Measurements from ENCODE around the gene CEP162.

Gene CEP162

DNA sequence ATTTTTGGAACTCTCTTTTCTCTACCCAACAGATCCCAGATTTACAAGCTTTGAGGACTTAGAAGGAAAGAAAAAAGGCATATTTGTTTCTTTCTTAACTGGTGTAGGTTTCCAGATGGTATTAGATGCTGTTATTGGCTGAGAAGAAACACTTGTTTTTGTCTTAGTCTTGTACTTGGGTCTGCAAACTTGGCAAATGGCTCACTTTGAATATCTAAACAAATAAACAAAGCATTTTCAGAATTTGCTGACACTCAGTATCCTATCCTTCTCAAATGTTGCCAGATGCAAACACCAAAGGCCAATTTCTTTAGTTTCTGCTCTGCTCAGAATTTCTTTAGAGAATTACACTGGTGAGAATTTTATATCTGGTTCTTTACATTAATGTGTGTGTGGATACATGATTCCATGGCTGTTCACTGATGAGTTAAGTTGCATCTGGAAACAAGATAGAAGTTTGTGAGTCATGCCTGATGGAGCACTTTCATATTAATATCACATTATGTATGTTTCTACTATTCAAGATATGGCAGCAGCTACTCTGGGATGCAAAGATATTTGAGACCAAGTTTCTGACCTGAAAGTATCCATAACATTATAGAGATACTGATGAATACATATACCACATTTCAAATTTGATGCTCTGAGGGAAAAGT lies 43.7 kb upstream of the CEP162 start:
- TF ChIP-seq, protein P1, sequence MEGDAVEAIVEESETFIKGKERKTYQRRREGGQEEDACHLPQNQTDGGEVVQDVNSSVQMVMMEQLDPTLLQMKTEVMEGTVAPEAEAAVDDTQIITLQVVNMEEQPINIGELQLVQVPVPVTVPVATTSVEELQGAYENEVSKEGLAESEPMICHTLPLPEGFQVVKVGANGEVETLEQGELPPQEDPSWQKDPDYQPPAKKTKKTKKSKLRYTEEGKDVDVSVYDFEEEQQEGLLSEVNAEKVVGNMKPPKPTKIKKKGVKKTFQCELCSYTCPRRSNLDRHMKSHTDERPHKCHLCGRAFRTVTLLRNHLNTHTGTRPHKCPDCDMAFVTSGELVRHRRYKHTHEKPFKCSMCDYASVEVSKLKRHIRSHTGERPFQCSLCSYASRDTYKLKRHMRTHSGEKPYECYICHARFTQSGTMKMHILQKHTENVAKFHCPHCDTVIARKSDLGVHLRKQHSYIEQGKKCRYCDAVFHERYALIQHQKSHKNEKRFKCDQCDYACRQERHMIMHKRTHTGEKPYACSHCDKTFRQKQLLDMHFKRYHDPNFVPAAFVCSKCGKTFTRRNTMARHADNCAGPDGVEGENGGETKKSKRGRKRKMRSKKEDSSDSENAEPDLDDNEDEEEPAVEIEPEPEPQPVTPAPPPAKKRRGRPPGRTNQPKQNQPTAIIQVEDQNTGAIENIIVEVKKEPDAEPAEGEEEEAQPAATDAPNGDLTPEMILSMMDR (IDR thresholded peaks at IDR 0.05; ENCODE audit: low read depth, low read length, missing control alignments), result no peak
- in situ Hi-C loops (cut with HindIII; ENCODE audit: low pct_ligation_motif_present, low sequenced_read_pairs), result no loop called here
- Histone ChIP-seq H3K27me3 (replicated peaks) (no peaks in the 10 kb centered on the region), H3K4me3 (ENCODE audit: low read depth, low read length) (no peak overlapping the region), H3K36me3 (replicated peaks) (no peaks in the 10 kb centered on the region), H3K27ac (no peak overlapping the region)
- no peak for DNase-seq

- H3K4me3 ChIP-seq (ENCODE audit: low read depth, low read length), result no peak overlapping the region
Measured at GRCh38 chr6:84269947-84270733, 42.7 kb upstream of the CEP162 start.

DNA sequence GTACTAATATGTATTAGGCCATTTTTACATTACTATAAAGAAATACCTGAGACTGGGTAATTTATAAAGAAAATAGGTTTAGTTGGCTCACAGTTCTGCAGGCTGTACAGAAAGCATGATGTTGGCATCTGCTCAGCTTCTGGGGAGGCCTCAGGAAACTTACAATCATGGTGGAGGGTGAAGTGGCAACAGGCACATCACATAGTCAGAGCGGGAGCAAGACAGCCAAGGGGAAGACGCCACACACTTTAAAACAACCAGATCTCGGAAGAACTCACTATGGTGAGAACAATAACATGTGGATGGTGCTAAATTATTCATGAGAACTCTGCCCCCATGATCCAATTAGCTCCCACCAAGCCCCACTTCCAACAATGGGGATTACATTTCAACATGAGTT lies 41.3 kb upstream of the CEP162 start:
- Histone ChIP-seq H3K27me3 (replicated peaks) (no peaks in the 10 kb centered on the region), H3K27ac (no peak overlapping the region), H3K4me3 (ENCODE audit: low read depth, low read length) (no peak overlapping the region), H3K36me3 (replicated peaks) (no peaks in the 10 kb centered on the region)
- in situ Hi-C loops (cut with HindIII; ENCODE audit: low pct_ligation_motif_present, low sequenced_read_pairs), result no loop called here
- TF ChIP-seq, protein P1 (IDR thresholded peaks at IDR 0.05; ENCODE audit: low read depth, low read length, missing control alignments), result no peak
- no peak for DNase-seq

More at GRCh38 chr6:84269947-84270733, 42.7 kb upstream of the CEP162 start:
- Histone ChIP-seq H3K36me3 (replicated peaks) (no peaks in the 10 kb centered on the region), H3K27ac (no peak overlapping the region), H3K27me3 (replicated peaks) (no peaks in the 10 kb centered on the region)
- TF ChIP-seq, protein P1 (IDR thresholded peaks at IDR 0.05; ENCODE audit: low read depth, low read length, missing control alignments), result no peak
- in situ Hi-C loops (cut with HindIII; ENCODE audit: low pct_ligation_motif_present, low sequenced_read_pairs), result no loop called here
- peak; percentile 31 for DNase-seq

- no peak overlapping the region for H3K4me3 ChIP-seq (ENCODE audit: low read depth, low read length)
- TF ChIP-seq, protein P1 (IDR thresholded peaks at IDR 0.05; ENCODE audit: low read depth, low read length, missing control alignments), result no peak
- no peaks in the 10 kb centered on the region for H3K36me3 ChIP-seq (replicated peaks)
- H3K27me3 ChIP-seq (replicated peaks), result no peaks in the 10 kb centered on the region
- in situ Hi-C loops (cut with HindIII; ENCODE audit: low pct_ligation_motif_present, low sequenced_read_pairs), result no loop called here
- DNase-seq, result peak; percentile 45
- H3K27ac ChIP-seq, result no peak overlapping the region
Measured at GRCh38 chr6:84263557-84263956, 36.1 kb upstream of the CEP162 start.

DNA sequence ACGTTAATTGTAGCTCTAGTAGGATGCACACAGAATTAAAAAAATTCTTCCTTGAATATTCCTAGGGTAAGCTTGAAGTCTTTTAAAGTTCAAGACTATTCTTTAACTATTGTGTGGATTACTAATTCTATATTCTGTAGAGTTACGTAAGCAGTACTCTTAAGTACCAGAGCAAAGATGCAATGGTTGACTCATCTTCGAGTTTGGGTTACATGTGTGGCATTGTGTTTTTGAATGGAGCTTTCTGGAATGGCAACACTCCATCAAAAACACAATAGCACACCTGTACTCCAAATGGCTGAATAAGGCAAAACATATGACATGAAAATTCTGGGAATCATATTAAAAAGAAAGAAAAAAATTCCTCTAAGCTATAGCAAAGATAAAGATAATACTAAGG lies 33.5 kb upstream of the CEP162 start:
- TF ChIP-seq, protein P1 (IDR thresholded peaks at IDR 0.05; ENCODE audit: low read depth, low read length, missing control alignments), result no peak
- in situ Hi-C loops (cut with HindIII; ENCODE audit: low pct_ligation_motif_present, low sequenced_read_pairs), result no loop called here
- no peak for DNase-seq

More for the DNA sequence above, 33.5 kb upstream of the CEP162 start:
- Histone ChIP-seq H3K27me3 (replicated peaks) (no peaks in the 10 kb centered on the region), H3K4me3 (ENCODE audit: low read depth, low read length) (no peak overlapping the region), H3K36me3 (replicated peaks) (no peaks in the 10 kb centered on the region), H3K27ac (no peak overlapping the region)
